K562 (cell line): Measurements from ENCODE around the gene PPP4R1.

ENCODE experiments used
- SMARCC2 ChIP-seq: fragments of 450-650 bp; IDR thresholded peaks from 2 replicates; pipeline ENCODE4 v1.6.1; 2017; ENCODE audit warnings: antibody characterized with exemption, moderate library complexity, mild to moderate bottlenecking, low read depth
- ZBTB33 ChIP-seq: sonication (generic); formaldehyde crosslinking; IDR thresholded peaks from 2 replicates; pipeline ENCODE4 v1.8.1; 2023; ENCODE audit warnings: mild to moderate bottlenecking, missing genetic modification reagents
- TF ChIP-seq, protein P1 (sequence below), 3 experiments: IDR thresholded peaks in 2 of 3; conservative IDR thresholded peaks in 1 of 3; 2 replicates each; pipeline ENCODE4 v1.5.1; 2011 to 2012; ENCODE audit warnings: low read length in 3 of 3, mild to moderate bottlenecking in 3 of 3, control low read depth in 2 of 3, improper control_type of control experiment in 1 of 3, inconsistent platforms in 1 of 3, low read depth in 1 of 3, mixed read lengths in 1 of 3, moderate library complexity in 1 of 3; ENCODE audit not compliant: insufficient read depth in 2 of 3

GRCh38 chr18:9631814-9632496 lies 17.6 kb upstream of the PPP4R1 start:
- TF ChIP-seq ZBTB33 (CRISPR knock-in tag) = no peak
- TF ChIP-seq, protein P1, sequence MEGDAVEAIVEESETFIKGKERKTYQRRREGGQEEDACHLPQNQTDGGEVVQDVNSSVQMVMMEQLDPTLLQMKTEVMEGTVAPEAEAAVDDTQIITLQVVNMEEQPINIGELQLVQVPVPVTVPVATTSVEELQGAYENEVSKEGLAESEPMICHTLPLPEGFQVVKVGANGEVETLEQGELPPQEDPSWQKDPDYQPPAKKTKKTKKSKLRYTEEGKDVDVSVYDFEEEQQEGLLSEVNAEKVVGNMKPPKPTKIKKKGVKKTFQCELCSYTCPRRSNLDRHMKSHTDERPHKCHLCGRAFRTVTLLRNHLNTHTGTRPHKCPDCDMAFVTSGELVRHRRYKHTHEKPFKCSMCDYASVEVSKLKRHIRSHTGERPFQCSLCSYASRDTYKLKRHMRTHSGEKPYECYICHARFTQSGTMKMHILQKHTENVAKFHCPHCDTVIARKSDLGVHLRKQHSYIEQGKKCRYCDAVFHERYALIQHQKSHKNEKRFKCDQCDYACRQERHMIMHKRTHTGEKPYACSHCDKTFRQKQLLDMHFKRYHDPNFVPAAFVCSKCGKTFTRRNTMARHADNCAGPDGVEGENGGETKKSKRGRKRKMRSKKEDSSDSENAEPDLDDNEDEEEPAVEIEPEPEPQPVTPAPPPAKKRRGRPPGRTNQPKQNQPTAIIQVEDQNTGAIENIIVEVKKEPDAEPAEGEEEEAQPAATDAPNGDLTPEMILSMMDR (IDR thresholded peaks at IDR 0.05 in 2 of 3, conservative IDR thresholded peaks at IDR 0.05 in 1 of 3; ENCODE audit: insufficient read depth in 2 of 3, low read depth in 1 of 3, low read length in 3 of 3) = no peak
- no peak for TF ChIP-seq SMARCC2
